ENCODE data around the gene RBFOX2. TPM values are rescaled to one million over a fixed set of nuclear protein-coding genes. Genes with fewer than 3 reads are reported as not detected.

The RBFOX2 gene
- total RNA-seq, 1 experiment from 2014 or later: 147 TPM

GRCh38 chr22:35910003-35910769 is 118.4 kb downstream of the RBFOX2 start:
- H3K9me3 ChIP-seq (replicated peaks): no peaks in the 10 kb centered on the region
- peaks cover 3% of the 10 kb centered on the region; the same call in 1 of the 2 replicates for H3K36me3 ChIP-seq
- H3K27ac ChIP-seq: no peak overlapping the region
- H3K27me3 ChIP-seq: no peaks in the 10 kb centered on the region
- no peak for DNase-seq
- H3K4me3 ChIP-seq: no peak overlapping the region
- peaks cover 36% of the 10 kb centered on the region for H3K4me1 ChIP-seq

- Histone ChIP-seq H3K36me3 (0 out of 2 replicates have a peak, but pooled peaks cover 3% of the 10 kb centered on the region), H3K9me3 (replicated peaks) (no peaks in the 10 kb centered on the region), H3K27ac (no peak overlapping the region), H3K4me3 (no peak overlapping the region), H3K27me3 (no peaks in the 10 kb centered on the region), H3K4me1 (peaks cover 48% of the 10 kb centered on the region)
- no peak for DNase-seq
Observed at GRCh38 chr22:35905894-35906293, 122.7 kb downstream of the RBFOX2 start.

GRCh38 chr22:35904752-35905151 is 123.9 kb downstream of the RBFOX2 start:
- Histone ChIP-seq H3K9me3 (replicated peaks) (no peaks in the 10 kb centered on the region), H3K36me3 (0 out of 2 replicates have a peak, but pooled peaks cover 3% of the 10 kb centered on the region), H3K4me1 (peaks cover 44% of the 10 kb centered on the region), H3K4me3 (no peak overlapping the region), H3K27me3 (no peaks in the 10 kb centered on the region), H3K27ac (no peak overlapping the region)
- DNase-seq: no peak

GRCh38 chr22:35904336-35904692 is 124.3 kb downstream of the RBFOX2 start:
- H3K4me1 ChIP-seq: peaks cover 44% of the 10 kb centered on the region
- no peak overlapping the region for H3K4me3 ChIP-seq
- no peaks in the 10 kb centered on the region for H3K27me3 ChIP-seq
- H3K27ac ChIP-seq: no peak overlapping the region
- 0 out of 2 replicates have a peak, but pooled peaks cover 3% of the 10 kb centered on the region for H3K36me3 ChIP-seq
- no peak for DNase-seq
- H3K9me3 ChIP-seq (replicated peaks): no peaks in the 10 kb centered on the region

GRCh38 chr22:35903571-35904335 is 124.9 kb downstream of the RBFOX2 start:
- H3K4me1 ChIP-seq: peaks cover 44% of the 10 kb centered on the region

GRCh38 chr22:35900483-35901168 is 128.0 kb downstream of the RBFOX2 start:
- Histone ChIP-seq H3K36me3 (no peaks in the 10 kb centered on the region), H3K4me3 (no peak overlapping the region), H3K27ac (no peak overlapping the region), H3K4me1 (peaks cover 32% of the 10 kb centered on the region), H3K27me3 (no peaks in the 10 kb centered on the region), H3K9me3 (replicated peaks) (no peaks in the 10 kb centered on the region)
- DNase-seq: peak; percentile 14 to 42

More at GRCh38 chr22:35903571-35904335, 124.9 kb downstream of the RBFOX2 start:
- Histone ChIP-seq H3K27me3 (no peaks in the 10 kb centered on the region), H3K9me3 (replicated peaks) (no peaks in the 10 kb centered on the region), H3K36me3 (0 out of 2 replicates have a peak, but pooled peaks cover 3% of the 10 kb centered on the region), H3K4me3 (no peak overlapping the region), H3K27ac (no peak overlapping the region)
- no peak for DNase-seq

- Histone ChIP-seq H3K4me1 (peaks cover 25% of the 10 kb centered on the region), H3K9me3 (replicated peaks) (no peaks in the 10 kb centered on the region), H3K4me3 (no peak overlapping the region), H3K27me3 (no peaks in the 10 kb centered on the region), H3K27ac (no peak overlapping the region), H3K36me3 (no peaks in the 10 kb centered on the region)
- DNase-seq: no peak
Observed at GRCh38 chr22:35899736-35900135, 128.9 kb downstream of the RBFOX2 start.

- Histone ChIP-seq H3K4me1 (peaks cover 17% of the 10 kb centered on the region), H3K9me3 (replicated peaks) (no peaks in the 10 kb centered on the region), H3K4me3 (no peak overlapping the region), H3K27me3 (no peaks in the 10 kb centered on the region), H3K36me3 (no peaks in the 10 kb centered on the region), H3K27ac (no peak overlapping the region)
- DNase-seq: no peak
Observed at GRCh38 chr22:35896111-35896705, 132.4 kb downstream of the RBFOX2 start.

- Histone ChIP-seq H3K4me3 (no peak overlapping the region), H3K4me1 (peaks cover 8% of the 10 kb centered on the region), H3K27me3 (no peaks in the 10 kb centered on the region), H3K9me3 (replicated peaks) (no peaks in the 10 kb centered on the region), H3K27ac (no peak overlapping the region), H3K36me3 (no peaks in the 10 kb centered on the region)
- no peak for DNase-seq
Observed at GRCh38 chr22:35894937-35895708, 133.5 kb downstream of the RBFOX2 start.

- no peaks in the 10 kb centered on the region for H3K27me3 ChIP-seq
- peaks cover 8% of the 10 kb centered on the region for H3K4me1 ChIP-seq
- H3K27ac ChIP-seq: no peak overlapping the region
- no peaks in the 10 kb centered on the region for H3K9me3 ChIP-seq (replicated peaks)
- no peak overlapping the region for H3K4me3 ChIP-seq
- DNase-seq: no peak
- H3K36me3 ChIP-seq: no peaks in the 10 kb centered on the region
Observed at GRCh38 chr22:35894464-35894878, 134.2 kb downstream of the RBFOX2 start.

- H3K27me3 ChIP-seq: no peaks in the 10 kb centered on the region
- H3K9me3 ChIP-seq (replicated peaks): no peaks in the 10 kb centered on the region
- H3K36me3 ChIP-seq: no peaks in the 10 kb centered on the region
- DNase-seq: no peak
- no peak overlapping the region for H3K27ac ChIP-seq
- H3K4me1 ChIP-seq: peaks cover 8% of the 10 kb centered on the region
- H3K4me3 ChIP-seq: no peak overlapping the region
Observed at GRCh38 chr22:35893698-35894097, 134.9 kb downstream of the RBFOX2 start.

- H3K4me3 ChIP-seq: no peak overlapping the region
- peaks cover 8% of the 10 kb centered on the region for H3K4me1 ChIP-seq
- H3K9me3 ChIP-seq (replicated peaks): no peaks in the 10 kb centered on the region; the same call in 1 of the 2 replicates
- DNase-seq: no peak
- no peaks in the 10 kb centered on the region for H3K27me3 ChIP-seq
- H3K36me3 ChIP-seq: no peaks in the 10 kb centered on the region
- no peak overlapping the region for H3K27ac ChIP-seq
Observed at GRCh38 chr22:35892192-35892591, 136.4 kb downstream of the RBFOX2 start.

- Histone ChIP-seq H3K9me3 (replicated peaks) (no peaks in the 10 kb centered on the region; the same call in 1 of the 2 replicates), H3K27me3 (no peaks in the 10 kb centered on the region), H3K4me1 (peaks cover 8% of the 10 kb centered on the region), H3K4me3 (no peak overlapping the region), H3K36me3 (no peaks in the 10 kb centered on the region), H3K27ac (no peak overlapping the region)
- DNase-seq: no peak
Observed at GRCh38 chr22:35891442-35891841, 137.2 kb downstream of the RBFOX2 start.

GRCh38 chr22:35889071-35889470 is 139.6 kb downstream of the RBFOX2 start:
- Histone ChIP-seq H3K4me3 (no peak overlapping the region), H3K4me1 (peaks cover 8% of the 10 kb centered on the region), H3K27ac (no peak overlapping the region), H3K27me3 (no peaks in the 10 kb centered on the region), H3K9me3 (replicated peaks) (no peaks in the 10 kb centered on the region; the same call in 1 of the 2 replicates), H3K36me3 (no peaks in the 10 kb centered on the region)
- no peak for DNase-seq

Measured in SJCRH30 (cell line).